LNCaP clone FGC (cell line): Measurements from ENCODE around the gene DCAF10.

Experiments used
- DNase-seq: peaks from one replicate; pipeline ENCODE4 v3.0.0-alpha.2; 2011; ENCODE audit warnings: low read depth
- H3K4me3 ChIP-seq: 2 replicates; pipeline ENCODE4 v1.5.1; 2011; ENCODE audit warnings: mild to moderate bottlenecking, low read depth, low read length, control low read depth
- TF ChIP-seq, protein P1 (sequence below): IDR thresholded peaks from 2 replicates; pipeline ENCODE4 v1.5.1; 2012; ENCODE audit warnings: mild to moderate bottlenecking; ENCODE audit not compliant: control insufficient read depth, insufficient read depth; ENCODE audit errors: extremely low read depth

The DCAF10 gene

DNA sequence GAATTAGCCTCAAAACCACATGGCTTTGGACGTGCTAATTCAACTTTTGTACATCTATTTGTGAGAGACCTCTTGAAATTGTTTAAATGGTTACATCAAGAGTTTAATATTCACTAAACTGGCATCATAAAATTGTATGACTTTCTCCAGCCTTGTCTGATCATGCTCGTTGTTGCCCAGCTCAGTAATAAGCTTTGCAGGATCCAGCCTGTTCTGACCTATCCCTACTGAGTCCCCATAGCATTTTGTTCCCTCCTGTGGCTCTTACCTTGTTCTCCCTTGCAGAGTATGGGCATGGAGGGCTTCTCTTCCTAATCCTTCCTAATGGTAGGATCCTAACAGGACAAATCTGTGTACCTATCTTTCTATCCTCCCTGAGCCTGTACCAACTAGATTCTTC, 22.1 kb upstream of the DCAF10 start:
- DNase-seq: no peak
- no peak overlapping the region for H3K4me3 ChIP-seq
- TF ChIP-seq, protein P1, sequence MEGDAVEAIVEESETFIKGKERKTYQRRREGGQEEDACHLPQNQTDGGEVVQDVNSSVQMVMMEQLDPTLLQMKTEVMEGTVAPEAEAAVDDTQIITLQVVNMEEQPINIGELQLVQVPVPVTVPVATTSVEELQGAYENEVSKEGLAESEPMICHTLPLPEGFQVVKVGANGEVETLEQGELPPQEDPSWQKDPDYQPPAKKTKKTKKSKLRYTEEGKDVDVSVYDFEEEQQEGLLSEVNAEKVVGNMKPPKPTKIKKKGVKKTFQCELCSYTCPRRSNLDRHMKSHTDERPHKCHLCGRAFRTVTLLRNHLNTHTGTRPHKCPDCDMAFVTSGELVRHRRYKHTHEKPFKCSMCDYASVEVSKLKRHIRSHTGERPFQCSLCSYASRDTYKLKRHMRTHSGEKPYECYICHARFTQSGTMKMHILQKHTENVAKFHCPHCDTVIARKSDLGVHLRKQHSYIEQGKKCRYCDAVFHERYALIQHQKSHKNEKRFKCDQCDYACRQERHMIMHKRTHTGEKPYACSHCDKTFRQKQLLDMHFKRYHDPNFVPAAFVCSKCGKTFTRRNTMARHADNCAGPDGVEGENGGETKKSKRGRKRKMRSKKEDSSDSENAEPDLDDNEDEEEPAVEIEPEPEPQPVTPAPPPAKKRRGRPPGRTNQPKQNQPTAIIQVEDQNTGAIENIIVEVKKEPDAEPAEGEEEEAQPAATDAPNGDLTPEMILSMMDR: no peak

DNA sequence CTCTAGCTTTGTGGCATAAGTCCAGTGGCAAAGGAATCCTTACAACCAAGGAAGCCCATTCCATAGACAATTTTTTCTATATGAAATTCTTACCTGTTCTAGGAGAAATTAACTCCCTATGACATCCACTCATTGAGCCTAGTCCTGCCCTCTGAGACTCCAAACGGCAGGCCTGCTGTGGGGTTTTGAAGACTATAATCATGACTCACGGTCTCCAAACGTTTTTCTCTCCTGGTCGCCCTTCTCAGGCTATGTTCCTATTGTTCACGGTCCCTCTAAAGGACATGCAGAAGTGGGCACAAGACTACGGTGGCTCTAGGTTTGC, 16.3 kb upstream of the DCAF10 start:
- no peak for DNase-seq
- H3K4me3 ChIP-seq: peak overlapping the region; percentile 81
- TF ChIP-seq, protein P1: no peak

DNA sequence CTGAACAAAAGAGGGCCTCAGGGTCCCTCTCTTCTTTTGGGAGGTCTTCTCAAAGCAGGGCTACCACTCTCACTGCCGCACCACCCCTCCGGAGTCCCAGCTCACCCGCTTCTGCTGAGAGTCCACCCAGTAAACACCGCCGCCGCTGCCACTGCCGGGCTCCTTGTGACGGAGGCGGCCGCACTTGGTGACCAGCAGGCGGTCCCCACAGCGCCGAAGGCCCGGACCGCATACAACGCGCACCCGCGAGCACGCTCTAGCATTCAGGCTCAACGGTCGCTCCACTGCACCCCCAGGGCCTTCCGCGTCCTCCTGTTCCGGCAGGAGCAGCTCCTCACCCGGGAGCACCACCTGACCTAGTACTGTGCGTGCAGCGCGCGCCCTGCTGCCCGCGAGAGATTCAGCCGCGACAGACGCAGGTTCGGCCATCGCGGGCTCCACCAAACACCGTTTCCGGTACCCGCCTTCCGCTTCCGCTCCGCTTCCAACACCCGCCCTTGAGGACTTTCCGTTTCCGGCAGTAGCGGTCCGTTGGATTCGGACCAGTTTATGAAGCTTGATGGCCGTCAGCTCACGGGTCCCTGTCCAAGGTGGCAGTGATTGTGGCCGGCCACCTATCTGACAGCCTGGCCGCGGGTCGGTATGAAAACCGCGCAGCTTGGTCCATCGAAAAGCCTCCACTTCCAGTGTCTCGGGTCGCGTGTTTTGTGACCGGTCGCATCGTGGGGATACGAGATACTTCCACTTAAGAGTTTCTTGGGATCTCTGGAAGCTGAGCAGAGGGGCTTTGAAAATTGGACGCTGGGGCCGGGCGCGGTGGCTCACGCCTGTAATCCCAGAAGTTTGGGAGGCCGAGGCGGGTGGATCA, 15.7 kb upstream of the DCAF10 start, which contains the start of gene EXOSC3:
Gene EXOSC3 (minus strand): TSS at position 449 of the 868 bp plus-strand sequence. CDS start 20 bp downstream, at position 429.
- DNase-seq: peak; percentile 93
- TF ChIP-seq, protein P1: 0 out of 2 replicates have a peak, but pooled peaks have one; percentile 1
- H3K4me3 ChIP-seq: peak within 1 kb of the TSS; percentile 81

DNA sequence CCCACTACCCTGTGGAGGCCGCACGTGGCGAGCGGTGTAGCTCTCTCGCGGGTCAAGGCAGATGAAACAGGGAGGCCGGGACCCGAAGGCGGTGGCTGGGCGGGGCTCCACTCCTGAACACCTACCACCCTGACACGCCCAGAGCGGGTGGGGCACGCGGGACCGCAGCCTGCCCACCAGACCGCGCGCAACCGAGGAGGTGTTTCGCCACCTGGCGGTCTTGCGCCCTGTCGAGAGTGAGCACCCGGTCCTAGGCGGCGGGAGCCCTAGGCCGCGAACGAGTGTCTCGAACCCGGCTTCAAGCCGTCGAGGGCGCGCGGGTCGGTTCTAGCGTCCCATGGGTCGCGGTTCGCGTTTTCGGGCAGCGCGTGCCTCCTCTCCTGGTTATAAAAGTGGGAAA, 13.5 kb upstream of the DCAF10 start:
- TF ChIP-seq, protein P1: no peak
- DNase-seq: no peak

DNA sequence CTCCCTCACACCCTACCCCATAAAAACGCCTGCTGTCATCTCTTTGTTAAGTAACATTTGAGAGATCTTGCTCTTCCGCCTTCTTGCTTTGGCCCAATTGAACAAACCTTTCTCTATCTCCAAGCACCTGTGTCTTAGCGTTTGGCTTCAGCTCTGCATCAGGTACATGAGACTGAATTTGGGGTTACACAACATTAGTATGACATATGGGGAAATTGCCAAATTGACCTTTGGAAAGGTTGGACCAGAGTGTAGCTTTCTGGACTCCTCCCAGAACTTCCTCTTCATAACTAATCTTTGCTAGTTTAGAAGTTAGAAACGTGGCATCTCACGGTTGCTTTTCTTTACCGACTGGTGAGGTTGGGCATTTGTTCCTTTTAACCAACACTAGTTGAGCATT, 12.3 kb upstream of the DCAF10 start:
- no peak for DNase-seq
- H3K4me3 ChIP-seq: no peak overlapping the region
- TF ChIP-seq, protein P1: no peak

More for the DNA sequence above, 13.5 kb upstream of the DCAF10 start:
- no peak overlapping the region for H3K4me3 ChIP-seq

DNA sequence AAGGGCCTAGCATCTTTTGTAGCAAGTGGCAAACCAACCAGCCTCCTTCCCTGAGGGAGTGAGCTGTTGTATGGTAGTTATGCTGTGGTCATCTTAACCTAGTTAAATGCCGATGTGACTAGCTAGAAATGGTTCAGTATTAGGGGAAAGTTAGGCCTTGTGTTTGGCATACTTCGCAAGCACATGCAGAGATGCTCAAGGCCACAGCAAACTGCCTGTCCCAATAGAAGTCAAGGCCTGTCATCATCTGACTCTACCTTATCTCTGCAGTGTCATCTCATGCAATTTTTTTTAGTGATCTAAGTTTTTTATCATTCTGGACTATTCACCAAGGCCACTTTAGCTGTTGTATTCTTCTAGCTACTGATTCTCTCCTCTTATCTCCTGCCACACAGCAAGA, 10.5 kb upstream of the DCAF10 start:
- no peak overlapping the region for H3K4me3 ChIP-seq
- TF ChIP-seq, protein P1: no peak
- no peak for DNase-seq
